Measurements from ENCODE around the gene MYOG. TPM values are rescaled to one million over a fixed set of nuclear protein-coding genes. Genes with fewer than 3 reads are reported as not detected.

MYOG gene
- polyA plus RNA-seq = under 1 TPM in 1 of 3 donors, not detected in 2; 0.05 TPM

- no peak within 1 kb of the TSS for H3K27ac ChIP-seq (ENCODE audit: low read depth, low read length)
- 85 to 91% (median 91%) methylated on average over 36 of the region's 36 CpGs for WGBS, 3 donors
These were observed at the start of gene MYOG for GRCh38 chr1:203085528-203086406. Gene MYOG (minus strand): TSS chr1:203086012. CDS start chr1:203085961, 51 bp downstream.

- peak overlapping the region; percentile 17 for H3K27ac ChIP-seq (ENCODE audit: low read depth, low read length)
- WGBS, 3 donors = 49 to 74% (median 55%) methylated on average over 12 of the region's 12 CpGs
These were observed 48.3 kb upstream of the MYOG start for GRCh38 chr1:203133970-203134725.

- 76 to 88% (median 86%) methylated on average over 9 of the region's 9 CpGs for WGBS, 3 donors
These were observed 45.9 kb upstream of the MYOG start for GRCh38 chr1:203131548-203132200.

GRCh38 chr1:203130358-203130985 lies 44.7 kb upstream of the MYOG start:
- 67 to 74% (median 74%) methylated on average over 3 of the region's 3 CpGs for WGBS, 3 donors
- H3K27ac ChIP-seq (ENCODE audit: low read depth, low read length) = no peak overlapping the region

More at GRCh38 chr1:203131548-203132200, 45.9 kb upstream of the MYOG start:
- H3K27ac ChIP-seq (ENCODE audit: low read depth, low read length) = no peak overlapping the region

- no peak overlapping the region for H3K27ac ChIP-seq (ENCODE audit: low read depth, low read length)
- WGBS, 3 donors = 36 to 54% (median 48%) methylated on average over 7 of the region's 7 CpGs
These were observed 43.9 kb upstream of the MYOG start for GRCh38 chr1:203129501-203130231.

GRCh38 chr1:203128716-203129500 lies 43.1 kb upstream of the MYOG start:
- WGBS, 3 donors = 83 to 94% (median 91%) methylated on average over 28 to 29 of the region's 29 CpGs
- H3K27ac ChIP-seq (ENCODE audit: low read depth, low read length) = no peak overlapping the region

GRCh38 chr1:203128431-203128715 lies 42.6 kb upstream of the MYOG start:
- 20 to 34% (median 30%) methylated on average over 7 of the region's 7 CpGs for WGBS, 3 donors
- no peak overlapping the region for H3K27ac ChIP-seq (ENCODE audit: low read depth, low read length)

- 1 to 2% (median 2%) methylated on average over 49 to 51 of the region's 51 CpGs for WGBS, 3 donors
- H3K27ac ChIP-seq (ENCODE audit: low read depth, low read length) = no peak within 1 kb of the TSS
These were observed 42.0 kb upstream of the MYOG start, which contains the start of gene ADORA1 for GRCh38 chr1:203127666-203128430. Gene ADORA1 (plus strand): TSS chr1:203127726. CDS start chr1:203128842, 1,116 bp downstream.

GRCh38 chr1:203126866-203127665 lies 41.3 kb upstream of the MYOG start:
- 23 to 27% (median 26%) methylated on average over 11 to 12 of the region's 12 CpGs for WGBS, 3 donors
- no peak overlapping the region for H3K27ac ChIP-seq (ENCODE audit: low read depth, low read length)

- no peak overlapping the region for H3K27ac ChIP-seq (ENCODE audit: low read depth, low read length)
- 28 to 36% (median 35%) methylated on average over 8 of the region's 8 CpGs for WGBS, 3 donors
These were observed 40.5 kb upstream of the MYOG start for GRCh38 chr1:203126151-203126865.

GRCh38 chr1:203124546-203125317 lies 38.9 kb upstream of the MYOG start:
- H3K27ac ChIP-seq (ENCODE audit: low read depth, low read length) = no peak overlapping the region
- WGBS, 3 donors = 50 to 68% (median 61%) methylated on average over 5 of the region's 5 CpGs

- 37 to 43% (median 42%) methylated on average over 5 of the region's 5 CpGs for WGBS, 3 donors
- H3K27ac ChIP-seq (ENCODE audit: low read depth, low read length) = no peak overlapping the region
These were observed 38.2 kb upstream of the MYOG start for GRCh38 chr1:203124011-203124410.

- H3K27ac ChIP-seq (ENCODE audit: low read depth, low read length) = no peak overlapping the region
- WGBS, 3 donors = 90 to 100% (median 91%) methylated on average over 2 of the region's 2 CpGs
These were observed 36.3 kb upstream of the MYOG start for GRCh38 chr1:203122159-203122558.

GRCh38 chr1:203121186-203122015 lies 35.6 kb upstream of the MYOG start:
- H3K27ac ChIP-seq (ENCODE audit: low read depth, low read length) = no peak overlapping the region
- WGBS, 3 donors = 47 to 77% (median 55%) methylated on average over 11 of the region's 11 CpGs
